ENCODE measurements around the gene RNMT.
"Not testable (repeated sequence)": the region's sequence is repeated elsewhere in the genome, so short reads cannot be mapped to it uniquely, and the experiment has no call there.

RNMT gene

GRCh38 chr18:13730481-13730880 is 4.0 kb downstream of the RNMT start:
- H3K4me3 ChIP-seq (ENCODE audit: low read depth, low read length) = no peak overlapping the region
- in situ Hi-C loops (cut with HindIII; ENCODE audit: low sequenced_read_pairs) = no loop called here
- no peak for DNase-seq (ENCODE audit: low read depth, low spot score)
- no peak for TF ChIP-seq CTCF (IDR thresholded peaks at IDR 0.05; ENCODE audit: low read depth, low read length)

GRCh38 chr18:13735681-13736080 is 9.2 kb downstream of the RNMT start:
- in situ Hi-C loops (cut with HindIII; ENCODE audit: low sequenced_read_pairs) = no loop called here
- H3K4me3 ChIP-seq (ENCODE audit: low read depth, low read length) = no peak overlapping the region
- TF ChIP-seq CTCF (IDR thresholded peaks at IDR 0.05; ENCODE audit: low read depth, low read length) = no peak
- no peak for DNase-seq (ENCODE audit: low read depth, low spot score)

- no peak overlapping the region for H3K4me3 ChIP-seq (ENCODE audit: low read depth, low read length)
- DNase-seq (ENCODE audit: low read depth, low spot score) = no peak
- TF ChIP-seq CTCF (IDR thresholded peaks at IDR 0.05; ENCODE audit: low read depth, low read length) = no peak
- in situ Hi-C loops (cut with HindIII; ENCODE audit: low sequenced_read_pairs) = no loop called here
Observed at GRCh38 chr18:13745696-13746095, 19.2 kb downstream of the RNMT start.

- no peak overlapping the region for H3K4me3 ChIP-seq (ENCODE audit: low read depth, low read length)
- in situ Hi-C loops (cut with HindIII; ENCODE audit: low sequenced_read_pairs) = no loop called here
- DNase-seq (ENCODE audit: low read depth, low spot score) = no peak
- TF ChIP-seq CTCF (IDR thresholded peaks at IDR 0.05; ENCODE audit: low read depth, low read length) = no peak
Observed at GRCh38 chr18:13746633-13747032, 20.2 kb downstream of the RNMT start.

- H3K4me3 ChIP-seq (ENCODE audit: low read depth, low read length); DNase-seq (ENCODE audit: low read depth, low spot score); in situ Hi-C loops (cut with HindIII; ENCODE audit: low sequenced_read_pairs): not testable (repeated sequence)
Observed at GRCh38 chr18:13751599-13751998, 25.1 kb downstream of the RNMT start.

- no peak for TF ChIP-seq CTCF (IDR thresholded peaks at IDR 0.05; ENCODE audit: low read depth, low read length)
- in situ Hi-C loops (cut with HindIII; ENCODE audit: low sequenced_read_pairs) = no loop called here
- H3K4me3 ChIP-seq (ENCODE audit: low read depth, low read length) = no peak overlapping the region
- no peak for DNase-seq (ENCODE audit: low read depth, low spot score)
Observed at GRCh38 chr18:13756261-13756660, 29.8 kb downstream of the RNMT start.

GRCh38 chr18:13756671-13757070 is 30.2 kb downstream of the RNMT start:
- in situ Hi-C loops (cut with HindIII; ENCODE audit: low sequenced_read_pairs) = no loop called here
- TF ChIP-seq CTCF (IDR thresholded peaks at IDR 0.05; ENCODE audit: low read depth, low read length) = no peak
- H3K4me3 ChIP-seq (ENCODE audit: low read depth, low read length) = no peak overlapping the region
- no peak for DNase-seq (ENCODE audit: low read depth, low spot score)
